Measurements from ENCODE around the gene THBS2.
A peak's percentile ranks its signal among the peaks of the same experiment; 100 is the strongest.
"Not testable (repeated sequence)": the region's sequence is repeated elsewhere in the genome, so short reads cannot be mapped to it uniquely, and the experiment has no call there.

The THBS2 gene

DNA sequence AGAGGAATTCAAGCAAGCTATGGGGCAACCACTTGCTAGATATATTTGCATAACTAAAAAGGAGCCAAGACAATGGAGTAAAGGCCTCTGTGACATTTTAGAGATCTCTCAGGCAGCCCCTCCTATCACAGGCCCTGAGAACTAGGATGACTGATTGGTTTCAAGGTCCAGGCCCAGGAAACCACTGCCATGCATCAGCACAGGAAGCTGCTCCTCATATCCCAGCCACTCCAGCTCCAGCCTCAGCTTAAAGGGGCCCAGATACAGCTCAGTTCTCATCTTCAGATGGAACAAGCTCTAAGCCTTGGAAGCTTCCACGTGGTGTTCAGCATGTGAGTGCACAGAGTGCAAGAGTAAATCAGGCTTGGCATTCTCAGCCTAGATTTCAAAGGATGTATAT is 21.1 kb upstream of the THBS2 start:
- TF ChIP-seq, protein P1, sequence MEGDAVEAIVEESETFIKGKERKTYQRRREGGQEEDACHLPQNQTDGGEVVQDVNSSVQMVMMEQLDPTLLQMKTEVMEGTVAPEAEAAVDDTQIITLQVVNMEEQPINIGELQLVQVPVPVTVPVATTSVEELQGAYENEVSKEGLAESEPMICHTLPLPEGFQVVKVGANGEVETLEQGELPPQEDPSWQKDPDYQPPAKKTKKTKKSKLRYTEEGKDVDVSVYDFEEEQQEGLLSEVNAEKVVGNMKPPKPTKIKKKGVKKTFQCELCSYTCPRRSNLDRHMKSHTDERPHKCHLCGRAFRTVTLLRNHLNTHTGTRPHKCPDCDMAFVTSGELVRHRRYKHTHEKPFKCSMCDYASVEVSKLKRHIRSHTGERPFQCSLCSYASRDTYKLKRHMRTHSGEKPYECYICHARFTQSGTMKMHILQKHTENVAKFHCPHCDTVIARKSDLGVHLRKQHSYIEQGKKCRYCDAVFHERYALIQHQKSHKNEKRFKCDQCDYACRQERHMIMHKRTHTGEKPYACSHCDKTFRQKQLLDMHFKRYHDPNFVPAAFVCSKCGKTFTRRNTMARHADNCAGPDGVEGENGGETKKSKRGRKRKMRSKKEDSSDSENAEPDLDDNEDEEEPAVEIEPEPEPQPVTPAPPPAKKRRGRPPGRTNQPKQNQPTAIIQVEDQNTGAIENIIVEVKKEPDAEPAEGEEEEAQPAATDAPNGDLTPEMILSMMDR (conservative IDR thresholded peaks at IDR 0.05; ENCODE audit: low read length): no peak
- H3K4me3 ChIP-seq (ENCODE audit: low read length): no peak overlapping the region
- peak; percentile 43 for DNase-seq (ENCODE audit: low read depth)

DNA sequence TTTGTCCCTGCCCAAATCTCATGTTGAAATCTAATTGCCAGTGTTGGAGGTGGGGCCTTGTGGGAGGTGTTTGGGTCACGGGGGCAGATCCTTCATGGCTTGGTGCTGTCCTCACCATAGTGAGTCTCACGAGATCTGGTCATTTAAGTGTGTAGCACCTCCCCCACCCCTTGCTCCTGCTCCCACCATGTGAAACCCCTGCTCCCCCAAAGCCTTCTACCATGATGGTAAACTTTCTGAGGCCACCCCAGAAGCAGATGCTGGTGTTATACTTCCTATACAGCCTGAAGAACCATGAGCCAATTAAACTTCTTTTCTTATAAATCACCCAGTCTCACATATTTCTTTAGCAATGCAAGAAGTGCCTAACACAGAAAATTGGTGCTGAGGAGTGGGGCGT is 19.9 kb upstream of the THBS2 start:
- no peak overlapping the region for H3K4me3 ChIP-seq (ENCODE audit: low read length)
- TF ChIP-seq, protein P1 (conservative IDR thresholded peaks at IDR 0.05; ENCODE audit: low read length): no peak
- DNase-seq (ENCODE audit: low read depth): no peak

DNA sequence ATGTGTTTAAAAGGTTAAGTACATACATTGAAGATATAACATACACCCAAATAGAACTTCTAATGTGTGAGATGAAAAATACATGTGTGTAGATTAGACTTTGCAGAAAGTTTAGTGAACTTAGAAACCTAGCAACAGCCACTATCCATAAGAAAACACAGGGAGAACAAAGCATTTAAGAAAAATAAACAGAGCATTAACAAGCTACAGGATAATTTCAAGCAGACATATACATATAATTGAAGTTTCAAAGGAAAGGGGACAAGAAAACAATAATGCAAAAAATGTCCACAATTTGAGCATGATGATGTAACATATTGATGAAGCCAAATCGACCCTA is 18.2 kb upstream of the THBS2 start:
- TF ChIP-seq, protein P1 (conservative IDR thresholded peaks at IDR 0.05; ENCODE audit: low read length): no peak
- no peak for DNase-seq (ENCODE audit: low read depth)
- H3K4me3 ChIP-seq (ENCODE audit: low read length): no peak overlapping the region

DNA sequence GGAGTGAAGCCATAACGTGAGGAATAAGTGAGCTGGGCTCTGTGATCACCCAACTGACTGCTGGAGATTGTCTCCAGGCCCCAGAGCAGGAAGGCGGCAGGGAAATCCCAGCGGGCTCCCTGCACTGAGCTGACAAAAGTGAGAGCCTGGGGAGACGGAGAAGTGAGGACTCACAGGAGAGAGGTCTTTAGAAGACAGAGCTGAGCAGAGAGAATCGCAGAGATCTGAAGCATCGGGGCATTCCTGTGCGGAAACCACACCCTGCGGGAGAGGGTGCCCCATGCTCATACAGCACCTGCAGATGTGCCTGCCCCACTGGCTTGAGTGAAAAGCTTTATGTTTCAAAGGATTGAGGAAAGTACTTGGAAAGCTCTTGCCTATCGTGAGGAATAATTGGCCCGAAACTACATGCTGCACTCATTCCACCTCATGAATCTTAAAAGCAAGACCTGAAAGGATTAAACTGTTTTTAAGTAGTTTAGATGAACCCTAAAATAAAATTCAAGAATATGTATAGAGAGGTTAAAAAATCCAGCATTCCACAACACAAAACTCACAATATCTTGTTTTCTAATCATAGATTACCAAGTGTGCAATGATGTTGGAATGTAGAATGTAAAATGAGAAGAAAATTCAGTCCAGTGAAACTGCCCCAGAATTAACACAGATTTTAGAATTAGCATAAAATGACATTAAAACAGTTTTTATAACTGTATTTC is 17.7 kb upstream of the THBS2 start:
- TF ChIP-seq, protein P1 (conservative IDR thresholded peaks at IDR 0.05; ENCODE audit: low read length): no peak
- no peak for DNase-seq (ENCODE audit: low read depth)

DNA sequence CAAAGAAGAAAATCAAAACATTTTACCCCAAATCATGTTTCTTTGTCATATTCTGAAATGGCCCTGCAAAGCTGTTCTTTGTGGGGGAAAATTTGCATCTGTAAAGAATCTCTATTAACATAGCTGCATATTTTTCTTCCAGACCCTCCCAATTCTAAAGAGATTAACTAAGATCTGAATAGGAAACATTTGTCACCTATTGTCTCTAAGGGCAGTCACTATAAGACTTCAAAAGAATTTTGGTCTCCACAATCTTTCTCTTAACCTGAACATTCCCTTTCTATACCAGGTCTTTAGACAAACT is 16.4 kb upstream of the THBS2 start:
- H3K4me3 ChIP-seq (ENCODE audit: low read length); DNase-seq (ENCODE audit: low read depth): not testable (repeated sequence)

More for the DNA sequence above, 17.7 kb upstream of the THBS2 start:
- H3K4me3 ChIP-seq (ENCODE audit: low read length): no peak overlapping the region

DNA sequence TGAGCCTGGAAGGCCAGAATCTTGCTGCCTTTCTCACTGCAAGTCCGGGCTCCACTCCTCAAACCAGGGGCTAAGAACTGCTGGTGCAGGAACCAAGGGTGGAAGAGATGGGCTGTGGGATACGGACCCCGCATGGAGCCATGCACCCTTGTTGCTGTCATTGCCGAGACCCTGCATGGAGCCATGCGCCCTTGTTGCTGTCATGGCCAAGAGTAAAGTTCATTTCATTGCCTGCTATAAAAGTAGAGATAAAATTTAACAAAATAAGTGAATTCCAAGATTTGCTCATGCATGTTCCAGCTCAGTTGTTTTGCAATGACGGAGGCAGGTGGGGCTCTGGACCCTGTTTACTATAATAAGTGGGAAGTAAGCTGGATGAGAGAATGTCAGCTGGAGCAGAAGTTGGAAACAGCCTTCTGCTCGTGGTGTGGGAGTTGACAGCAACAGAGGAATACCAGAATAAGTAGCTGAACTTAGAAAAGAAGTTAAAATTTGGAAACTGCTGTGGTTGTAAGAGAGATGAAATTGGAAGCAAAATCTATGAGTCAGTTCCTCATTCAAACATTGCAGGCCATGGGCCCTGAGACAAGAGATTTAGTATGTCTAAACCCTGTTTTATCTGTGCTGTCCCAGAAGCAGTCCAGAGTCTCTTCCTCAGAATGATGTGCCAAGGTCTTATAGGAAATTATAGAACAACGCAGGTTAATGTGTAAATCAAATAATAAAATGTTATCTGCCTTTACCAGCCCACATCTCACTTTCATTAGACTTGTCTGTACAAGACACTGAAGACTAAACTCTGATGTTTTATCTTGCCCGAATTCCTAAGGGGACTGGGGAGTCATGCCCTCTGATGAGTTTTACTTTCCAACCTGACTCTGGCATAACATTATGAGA is 15.8 kb upstream of the THBS2 start:
- DNase-seq (ENCODE audit: low read depth): peak; percentile 82
- TF ChIP-seq, protein P1 (conservative IDR thresholded peaks at IDR 0.05; ENCODE audit: low read length): no peak
- no peak overlapping the region for H3K4me3 ChIP-seq (ENCODE audit: low read length)

DNA sequence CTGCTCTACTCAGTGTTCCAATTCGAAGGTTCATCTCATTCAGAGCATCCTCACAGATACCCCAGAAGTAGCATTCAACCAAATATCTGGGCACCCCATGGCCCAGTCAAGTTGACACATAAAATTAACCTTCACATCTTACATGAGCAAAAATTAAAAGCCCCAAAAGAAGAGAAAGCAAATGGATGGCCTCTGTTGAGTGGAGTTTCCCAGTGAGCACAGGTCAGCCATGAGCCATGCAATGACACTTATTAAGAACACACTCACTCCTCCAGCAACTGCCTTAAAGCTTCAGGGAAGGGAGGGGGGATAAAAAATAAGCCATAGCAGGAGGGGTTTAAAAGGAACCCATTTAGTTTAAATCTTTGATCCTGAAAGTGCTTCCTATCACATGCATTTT is 14.6 kb upstream of the THBS2 start:
- DNase-seq (ENCODE audit: low read depth): no peak
- H3K4me3 ChIP-seq (ENCODE audit: low read length): no peak overlapping the region
- TF ChIP-seq, protein P1 (conservative IDR thresholded peaks at IDR 0.05; ENCODE audit: low read length): no peak
